ENCODE results near the gene ZBTB20. TPM values are rescaled to one million over a fixed set of nuclear protein-coding genes. Genes with fewer than 3 reads are reported as not detected.

The ZBTB20 gene
- total RNA-seq, 1 donor from 2014 or later, result 11.2 TPM

DNA sequence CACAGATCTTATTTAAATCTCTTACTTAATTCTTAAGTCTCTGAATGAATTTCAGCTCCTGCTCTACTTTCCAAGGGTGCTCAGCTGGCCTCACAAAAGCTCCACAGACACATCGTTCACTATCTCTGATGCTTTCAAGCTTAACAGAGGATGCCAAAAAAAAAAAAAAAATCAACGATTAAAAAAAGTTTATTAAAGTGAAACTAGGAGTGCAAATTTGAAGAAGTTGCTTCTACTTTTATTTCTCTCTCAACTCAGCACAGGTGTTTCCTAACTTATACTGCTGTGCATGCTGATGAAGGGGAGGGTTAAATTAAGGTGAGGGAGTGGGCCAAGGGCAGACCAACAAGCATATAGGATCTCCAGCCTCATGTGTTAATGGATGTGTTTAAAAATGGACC lies 696.0 kb downstream of the ZBTB20 start:
- DNase-seq (ENCODE audit: low read depth), result no peak
- H3K4me3 ChIP-seq (ENCODE audit: low read depth, low read length), result no peak overlapping the region

DNA sequence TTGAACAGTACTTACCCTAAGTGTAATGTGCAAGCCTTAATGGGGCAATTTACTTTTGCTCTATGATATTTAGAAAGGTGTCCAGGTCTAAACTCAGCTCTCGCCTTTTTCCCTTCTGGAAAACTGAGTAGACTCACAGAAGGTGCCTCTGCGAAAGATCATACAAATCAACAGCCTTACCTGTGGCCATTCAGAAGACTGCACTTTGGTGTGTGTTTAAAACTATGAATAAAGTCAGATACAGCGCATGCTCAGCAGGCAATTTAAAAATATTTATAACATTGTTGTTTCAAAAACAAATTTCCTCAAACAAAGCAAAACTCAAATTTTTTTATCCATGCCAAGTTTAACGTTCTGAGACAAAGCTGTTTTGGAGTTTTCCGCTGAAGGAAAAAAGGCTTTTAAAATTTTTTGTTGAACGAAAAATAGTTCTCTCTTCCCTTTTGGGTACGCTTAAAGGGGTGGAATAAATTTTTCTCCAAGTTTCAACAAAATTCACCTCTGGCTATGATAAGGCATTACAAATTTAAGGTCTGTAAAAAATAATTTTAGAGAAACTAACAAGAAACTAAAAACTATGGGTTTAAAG lies 697.0 kb downstream of the ZBTB20 start:
- TF ChIP-seq, protein P1, sequence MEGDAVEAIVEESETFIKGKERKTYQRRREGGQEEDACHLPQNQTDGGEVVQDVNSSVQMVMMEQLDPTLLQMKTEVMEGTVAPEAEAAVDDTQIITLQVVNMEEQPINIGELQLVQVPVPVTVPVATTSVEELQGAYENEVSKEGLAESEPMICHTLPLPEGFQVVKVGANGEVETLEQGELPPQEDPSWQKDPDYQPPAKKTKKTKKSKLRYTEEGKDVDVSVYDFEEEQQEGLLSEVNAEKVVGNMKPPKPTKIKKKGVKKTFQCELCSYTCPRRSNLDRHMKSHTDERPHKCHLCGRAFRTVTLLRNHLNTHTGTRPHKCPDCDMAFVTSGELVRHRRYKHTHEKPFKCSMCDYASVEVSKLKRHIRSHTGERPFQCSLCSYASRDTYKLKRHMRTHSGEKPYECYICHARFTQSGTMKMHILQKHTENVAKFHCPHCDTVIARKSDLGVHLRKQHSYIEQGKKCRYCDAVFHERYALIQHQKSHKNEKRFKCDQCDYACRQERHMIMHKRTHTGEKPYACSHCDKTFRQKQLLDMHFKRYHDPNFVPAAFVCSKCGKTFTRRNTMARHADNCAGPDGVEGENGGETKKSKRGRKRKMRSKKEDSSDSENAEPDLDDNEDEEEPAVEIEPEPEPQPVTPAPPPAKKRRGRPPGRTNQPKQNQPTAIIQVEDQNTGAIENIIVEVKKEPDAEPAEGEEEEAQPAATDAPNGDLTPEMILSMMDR (conservative IDR thresholded peaks at IDR 0.05; ENCODE audit: low read depth, low read length), result no peak
- H3K4me3 ChIP-seq (ENCODE audit: low read depth, low read length), result no peak overlapping the region
- DNase-seq (ENCODE audit: low read depth), result no peak

More for the DNA sequence above, 696.0 kb downstream of the ZBTB20 start:
- TF ChIP-seq, protein P1 (conservative IDR thresholded peaks at IDR 0.05; ENCODE audit: low read depth, low read length), result no peak

DNA sequence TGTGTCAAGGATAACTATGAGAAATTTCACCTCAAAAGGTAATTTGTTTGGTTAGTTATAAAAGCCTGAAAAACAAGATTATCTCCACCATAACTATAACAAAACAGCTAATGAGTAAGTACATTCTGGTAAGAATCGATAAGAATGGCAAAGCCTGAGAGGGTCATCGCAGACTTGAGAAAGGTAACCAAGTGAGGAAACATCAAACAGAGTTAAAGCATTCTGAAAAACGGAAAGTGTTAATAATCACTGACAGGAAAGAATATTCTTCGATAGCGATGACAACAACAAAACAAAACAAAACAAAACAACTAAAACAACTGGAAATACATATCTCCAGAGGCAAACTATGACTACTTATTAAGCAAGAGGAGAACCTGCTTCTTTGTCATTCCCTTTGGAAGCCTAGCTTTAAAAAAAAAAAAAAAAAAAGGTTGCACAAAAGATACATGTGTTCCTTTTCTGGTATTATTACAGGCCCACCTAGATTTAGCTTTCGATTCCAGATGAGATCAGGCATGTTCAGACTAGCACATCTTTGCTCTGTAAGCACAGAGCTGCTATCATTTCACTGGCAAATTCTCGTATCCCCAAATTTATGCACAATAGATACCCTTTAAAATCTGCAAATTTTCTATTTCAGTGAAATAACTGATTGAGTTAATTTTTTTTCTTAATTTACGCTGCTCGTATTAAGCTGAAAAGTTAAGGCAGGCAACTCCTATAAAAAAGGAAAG lies 697.6 kb downstream of the ZBTB20 start:
- H3K4me3 ChIP-seq (ENCODE audit: low read depth, low read length), result no peak overlapping the region
- TF ChIP-seq, protein P1 (conservative IDR thresholded peaks at IDR 0.05; ENCODE audit: low read depth, low read length), result no peak
- no peak for DNase-seq (ENCODE audit: low read depth)

DNA sequence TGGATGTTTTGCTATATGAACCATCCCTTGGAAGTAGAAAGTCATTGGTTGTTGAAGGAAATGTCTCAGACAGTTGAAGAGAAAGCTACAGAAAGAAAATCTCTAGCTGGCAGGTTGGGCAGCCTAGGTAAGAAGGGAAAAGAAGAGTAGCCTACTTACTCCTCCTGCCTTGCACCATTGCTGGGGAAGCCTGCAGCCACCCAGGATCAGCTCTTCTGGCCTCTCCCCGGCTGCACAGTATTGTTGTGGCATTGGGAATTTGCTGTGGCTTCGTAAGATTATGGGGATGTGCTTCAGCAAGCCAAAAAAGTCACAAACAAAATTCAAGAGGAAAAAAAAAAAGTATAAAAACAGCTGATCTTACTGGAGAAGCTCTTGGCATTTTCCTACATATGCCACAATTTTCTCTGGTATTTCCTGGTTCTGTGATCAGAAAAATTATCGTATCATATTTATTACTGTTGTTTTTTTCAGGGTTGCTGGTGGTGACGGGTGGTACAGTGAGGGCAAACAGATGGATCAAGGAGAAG lies 699.1 kb downstream of the ZBTB20 start:
- no peak for DNase-seq (ENCODE audit: low read depth)
- no peak overlapping the region for H3K4me3 ChIP-seq (ENCODE audit: low read depth, low read length)
- TF ChIP-seq, protein P1 (conservative IDR thresholded peaks at IDR 0.05; ENCODE audit: low read depth, low read length), result no peak

DNA sequence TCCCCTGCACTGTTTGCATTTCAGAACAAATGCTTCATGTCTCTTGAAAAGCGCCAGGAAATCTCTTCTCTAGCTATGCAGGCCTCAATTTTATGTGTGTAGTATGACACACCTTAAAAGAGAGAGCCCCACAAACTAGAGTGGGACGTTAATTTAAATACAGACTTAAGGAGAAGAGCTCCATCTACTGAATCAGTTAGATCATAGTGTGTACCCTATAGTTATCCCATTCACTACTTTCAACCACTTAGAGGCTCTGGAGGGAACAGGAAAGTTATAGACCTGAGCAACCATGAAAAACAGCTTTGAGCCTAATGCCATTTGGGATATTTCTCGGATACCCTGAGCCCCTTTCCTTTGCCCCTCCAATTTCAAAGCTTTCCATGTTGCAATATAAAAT lies 699.5 kb downstream of the ZBTB20 start:
- TF ChIP-seq, protein P1 (conservative IDR thresholded peaks at IDR 0.05; ENCODE audit: low read depth, low read length), result no peak
- DNase-seq (ENCODE audit: low read depth), result no peak
- no peak overlapping the region for H3K4me3 ChIP-seq (ENCODE audit: low read depth, low read length)

DNA sequence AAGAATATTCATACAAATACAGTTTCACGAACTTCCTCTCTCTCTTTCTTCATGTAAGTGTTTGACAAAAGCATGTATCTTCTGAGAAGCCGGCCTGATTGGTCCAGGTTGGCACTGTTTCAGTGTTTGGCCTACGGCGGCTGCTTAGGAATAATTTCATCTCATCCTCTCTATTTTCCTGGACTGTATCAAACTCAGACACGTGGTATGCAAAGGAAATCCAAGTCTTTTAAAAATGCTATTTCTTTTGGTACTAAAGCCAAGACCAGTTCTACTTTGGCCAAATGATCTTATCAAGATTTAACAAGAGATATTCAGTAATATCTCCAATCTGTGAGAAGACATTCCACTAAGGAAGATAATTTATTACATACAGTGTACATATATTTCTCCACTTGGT lies 700.5 kb downstream of the ZBTB20 start:
- no peak overlapping the region for H3K4me3 ChIP-seq (ENCODE audit: low read depth, low read length)
- TF ChIP-seq, protein P1 (conservative IDR thresholded peaks at IDR 0.05; ENCODE audit: low read depth, low read length), result no peak
- no peak for DNase-seq (ENCODE audit: low read depth)
